ENCODE data around the gene OPN3.

Gene OPN3

GRCh38 chr1:241638099-241638682 lies 2.0 kb downstream of the OPN3 start:
- Histone ChIP-seq H3K4me1 (peaks cover 4% of the 10 kb centered on the region), H3K9me3 (ENCODE audit: control insufficient read depth, low read length) (no peaks in the 10 kb centered on the region), H3K4me2 (ENCODE audit: low read length) (no peak overlapping the region), H3K36me3 (ENCODE audit: control insufficient read depth, insufficient read depth, low read length) (no peaks in the 10 kb centered on the region), H3K79me2 (no peaks in the 10 kb centered on the region), H3K4me3 (ENCODE audit: low read depth, low read length) (no peak overlapping the region), H3K9ac (no peak overlapping the region), H2AFZ (no peak overlapping the region), H3K27ac (no peak overlapping the region), H3K27me3 (ENCODE audit: control insufficient read depth, insufficient read depth, low read length) (no peaks in the 10 kb centered on the region)
- TF ChIP-seq CTCF (IDR thresholded peaks at IDR 0.05), result no peak

GRCh38 chr1:241637604-241638003 lies 2.6 kb downstream of the OPN3 start:
- Histone ChIP-seq H3K4me1 (peaks cover 4% of the 10 kb centered on the region), H3K27ac (no peak overlapping the region)

GRCh38 chr1:241637046-241637590 lies 3.1 kb downstream of the OPN3 start:
- no peaks in the 10 kb centered on the region for H3K36me3 ChIP-seq (ENCODE audit: control insufficient read depth, insufficient read depth, low read length)
- H3K9me3 ChIP-seq (ENCODE audit: control insufficient read depth, low read length), result no peaks in the 10 kb centered on the region
- no peak overlapping the region for H3K9ac ChIP-seq
- H2AFZ ChIP-seq, result no peak overlapping the region
- no peak overlapping the region for H3K27ac ChIP-seq
- H3K79me2 ChIP-seq, result no peaks in the 10 kb centered on the region
- H3K4me3 ChIP-seq (ENCODE audit: low read depth, low read length), result no peak overlapping the region
- no peaks in the 10 kb centered on the region for H3K27me3 ChIP-seq (ENCODE audit: control insufficient read depth, insufficient read depth, low read length)
- TF ChIP-seq CTCF (IDR thresholded peaks at IDR 0.05), result no peak
- no peak overlapping the region for H3K4me2 ChIP-seq (ENCODE audit: low read length)
- H3K4me1 ChIP-seq, result peaks cover 4% of the 10 kb centered on the region

More at GRCh38 chr1:241637604-241638003, 2.6 kb downstream of the OPN3 start:
- H3K27me3 ChIP-seq (ENCODE audit: control insufficient read depth, insufficient read depth, low read length), result no peaks in the 10 kb centered on the region
- no peaks in the 10 kb centered on the region for H3K36me3 ChIP-seq (ENCODE audit: control insufficient read depth, insufficient read depth, low read length)
- no peak overlapping the region for H2AFZ ChIP-seq
- H3K9me3 ChIP-seq (ENCODE audit: control insufficient read depth, low read length), result no peaks in the 10 kb centered on the region
- no peaks in the 10 kb centered on the region for H3K79me2 ChIP-seq
- no peak overlapping the region for H3K4me3 ChIP-seq (ENCODE audit: low read depth, low read length)
- no peak for TF ChIP-seq CTCF (IDR thresholded peaks at IDR 0.05)
- H3K4me2 ChIP-seq (ENCODE audit: low read length), result no peak overlapping the region
- H3K9ac ChIP-seq, result no peak overlapping the region

GRCh38 chr1:241636291-241636690 lies 3.9 kb downstream of the OPN3 start:
- Histone ChIP-seq H3K9ac (no peak overlapping the region), H3K79me2 (no peaks in the 10 kb centered on the region), H3K4me2 (ENCODE audit: low read length) (no peak overlapping the region), H3K4me3 (ENCODE audit: low read depth, low read length) (no peak overlapping the region), H3K27ac (no peak overlapping the region), H3K9me3 (ENCODE audit: control insufficient read depth, low read length) (no peaks in the 10 kb centered on the region), H2AFZ (no peak overlapping the region), H3K4me1 (peaks cover 4% of the 10 kb centered on the region), H3K36me3 (ENCODE audit: control insufficient read depth, insufficient read depth, low read length) (no peaks in the 10 kb centered on the region), H3K27me3 (ENCODE audit: control insufficient read depth, insufficient read depth, low read length) (no peaks in the 10 kb centered on the region)
- TF ChIP-seq CTCF (IDR thresholded peaks at IDR 0.05), result no peak

All from parathyroid adenoma (tissue), 2 donors.